Measurements from ENCODE around the gene KANK3. TPM values are rescaled to one million over a fixed set of nuclear protein-coding genes. Genes with fewer than 3 reads are reported as not detected.
"Not testable (repeated sequence)": the region's sequence is repeated elsewhere in the genome, so short reads cannot be mapped to it uniquely, and the experiment has no call there.

Gene KANK3
- total RNA-seq, 2 experiments from 2014 or later = 4.5 to 4.8 TPM

DNA sequence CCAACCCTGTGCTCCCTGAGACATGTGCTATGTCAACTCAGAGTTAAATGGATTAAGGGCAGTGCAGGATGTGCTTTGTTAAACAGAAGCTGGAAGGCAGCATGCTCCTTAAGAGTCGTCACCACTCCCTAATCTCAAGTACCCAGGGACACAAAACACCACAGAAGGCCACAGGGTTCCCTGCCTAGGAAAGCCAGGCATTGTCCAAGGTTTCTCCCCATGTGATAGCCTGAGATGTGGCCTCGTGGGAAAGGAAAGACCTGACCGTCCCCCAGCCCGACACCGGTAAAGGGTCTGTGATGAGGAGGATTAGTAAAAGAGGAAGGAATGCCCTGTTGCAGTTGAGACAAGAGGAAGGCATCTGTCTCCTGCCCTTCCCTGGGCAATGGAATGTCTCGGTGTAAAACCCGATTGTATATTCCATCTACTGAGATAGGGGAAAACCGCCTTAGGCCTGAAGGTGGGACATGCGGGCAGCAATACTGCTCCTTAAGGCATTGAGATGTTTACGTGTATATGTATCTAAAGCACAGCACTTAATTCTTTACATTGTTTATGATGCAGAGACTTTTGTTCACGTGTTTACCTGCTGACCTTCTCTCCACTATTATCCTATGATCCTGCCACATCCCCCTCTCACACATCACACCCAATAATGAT, 28.0 kb downstream of the KANK3 start:
- H3K9me3 Mint-ChIP-seq; DNase-seq; H3K36me3 Mint-ChIP-seq; POLR2A ChIA-PET; H3K27ac Mint-ChIP-seq; ATAC-seq (ENCODE audit: low read depth); H3K4me3 Mint-ChIP-seq; H3K27me3 Mint-ChIP-seq: not testable (repeated sequence)
- peaks cover 13% of the 10 kb centered on the region for H3K4me1 Mint-ChIP-seq

DNA sequence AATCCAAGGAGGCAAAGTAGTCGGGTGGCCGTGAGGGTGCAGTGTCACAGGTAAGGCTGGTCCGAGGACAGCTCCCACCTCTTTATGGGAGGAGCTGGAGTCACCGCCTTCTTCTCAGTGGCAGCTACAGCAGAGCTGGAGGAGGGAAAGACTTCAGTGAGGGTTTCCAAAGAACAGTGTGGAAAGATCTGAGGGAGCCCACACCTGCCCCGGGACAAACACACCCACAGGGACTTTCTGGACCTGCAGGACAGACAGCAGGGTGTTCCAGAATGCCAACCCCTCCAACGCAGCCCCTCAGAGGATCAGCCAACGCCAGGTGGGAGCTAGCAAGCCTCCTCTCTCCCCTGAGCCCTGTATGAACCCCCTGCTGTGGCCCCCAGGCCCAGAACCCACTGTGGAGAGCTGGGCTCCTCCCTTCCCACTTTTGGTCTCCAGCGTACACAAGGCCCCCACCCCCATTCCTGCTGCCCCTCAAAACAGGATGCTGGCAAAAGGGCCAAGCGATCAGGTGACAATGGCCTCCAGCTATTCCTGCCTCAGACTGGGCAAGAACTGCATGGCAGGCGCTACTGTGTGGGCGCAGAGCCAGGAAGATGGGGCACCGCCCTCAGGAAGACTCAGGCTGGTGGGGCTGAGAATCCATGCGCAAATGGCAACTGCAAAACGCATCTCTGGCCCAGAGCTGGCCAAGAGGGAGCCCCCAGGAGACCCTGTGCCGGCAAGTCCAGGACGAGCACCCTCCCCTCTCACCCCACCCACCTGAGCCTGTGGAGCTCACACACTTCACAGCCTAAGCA, 31.4 kb downstream of the KANK3 start:
- ATAC-seq (ENCODE audit: low read depth) (no peak), DNase-seq (no peak)
- Mint-ChIP-seq H3K9me3 (no peaks in the 10 kb centered on the region), H3K4me1 (peaks cover 14% of the 10 kb centered on the region), H3K27ac (no peak overlapping the region), H3K36me3 (peaks cover 10% of the 10 kb centered on the region), H3K4me3 (no peak overlapping the region), H3K27me3 (no peaks in the 10 kb centered on the region)
- POLR2A ChIA-PET = interaction anchor here (1.1 kb wide), 1 partner anchor 10 kb away, joined by 5 read pairs; the partner anchor contains the start of genes NDUFA7 and RPS28

DNA sequence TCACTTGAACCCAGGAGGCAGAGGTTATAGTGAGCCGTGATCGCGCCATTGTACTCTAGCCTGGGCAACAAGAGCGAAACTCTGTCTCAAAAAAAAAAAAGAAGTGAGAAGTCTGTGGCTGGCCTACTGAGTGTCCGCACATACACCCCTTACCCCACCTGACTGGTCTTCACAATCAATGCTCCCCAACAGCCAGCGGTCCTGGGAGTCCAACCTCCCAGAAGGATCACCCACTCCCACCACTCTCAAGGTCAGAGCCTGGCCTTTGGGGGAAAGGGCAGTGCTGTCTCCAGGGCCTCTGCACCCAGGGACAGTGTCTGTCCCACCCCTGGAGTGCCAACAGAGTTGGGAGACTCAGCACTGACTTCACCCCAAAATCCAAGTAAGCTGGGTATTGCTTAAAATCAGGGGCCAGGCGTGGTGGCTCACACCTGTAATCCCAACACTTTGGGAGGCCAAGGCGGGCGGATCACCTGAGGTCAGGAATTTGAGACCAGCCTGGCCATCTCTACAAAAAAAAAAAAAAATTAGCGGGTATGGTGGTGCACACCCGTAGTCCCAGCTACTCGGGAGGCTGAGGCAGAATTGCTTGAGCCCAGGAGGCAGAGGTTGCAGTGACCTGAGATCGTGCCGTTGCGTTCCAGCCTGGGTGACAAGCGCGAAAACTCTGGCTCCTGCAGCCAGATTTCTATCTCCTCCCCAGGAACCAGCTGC, 32.6 kb downstream of the KANK3 start:
- no peak overlapping the region for H3K27ac Mint-ChIP-seq

DNA sequence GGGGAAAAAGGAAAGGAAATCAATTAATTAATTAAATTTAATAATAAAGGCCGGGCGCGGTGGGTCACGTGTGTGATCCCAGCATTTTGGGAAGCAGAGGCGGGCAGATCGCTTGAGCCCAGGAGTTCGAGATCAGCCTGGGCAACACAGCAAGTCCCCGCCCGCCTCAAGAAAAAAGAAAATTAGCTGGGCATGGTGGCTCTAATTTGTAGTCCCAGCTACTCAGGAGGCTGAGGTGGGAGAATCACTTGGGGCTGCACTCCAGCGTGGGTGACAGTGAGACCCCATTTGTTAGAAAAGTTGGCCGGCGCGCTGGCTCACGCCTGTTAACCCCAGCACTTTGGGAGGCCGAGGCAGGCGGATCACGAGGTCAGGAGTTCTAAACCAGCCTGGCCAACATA, 34.2 kb downstream of the KANK3 start:
- no peak for DNase-seq
- H3K9me3 Mint-ChIP-seq = no peaks in the 10 kb centered on the region
- peaks cover 23% of the 10 kb centered on the region for H3K4me1 Mint-ChIP-seq
- peaks cover 9% of the 10 kb centered on the region for H3K36me3 Mint-ChIP-seq
- H3K27me3 Mint-ChIP-seq = no peaks in the 10 kb centered on the region
- no peak for ATAC-seq (ENCODE audit: low read depth)
- POLR2A ChIA-PET = interaction anchor here (1.4 to 2.6 kb wide), 2 partner anchors 12 to 15 kb away, joined by 3 to 9 read pairs; partner anchors contain the start of genes NDUFA7 and RPS28
- peak overlapping the region; percentile 95 for H3K4me3 Mint-ChIP-seq
- H3K27ac Mint-ChIP-seq = peak overlapping the region; percentile 87

More for the DNA sequence above, 32.6 kb downstream of the KANK3 start:
- H3K4me3 Mint-ChIP-seq = no peak overlapping the region
- peaks cover 7% of the 10 kb centered on the region for H3K36me3 Mint-ChIP-seq
- no peaks in the 10 kb centered on the region for H3K27me3 Mint-ChIP-seq
- H3K4me1 Mint-ChIP-seq = peaks cover 19% of the 10 kb centered on the region
- POLR2A ChIA-PET = interaction anchor here (0.9 to 2.6 kb wide), 3 partner anchors 8 to 11 kb away, joined by 3 to 9 read pairs (median 5); partner anchors contain the start of genes NDUFA7 and RPS28
- DNase-seq (no peak), ATAC-seq (ENCODE audit: low read depth) (no peak)
- H3K9me3 Mint-ChIP-seq = no peaks in the 10 kb centered on the region

DNA sequence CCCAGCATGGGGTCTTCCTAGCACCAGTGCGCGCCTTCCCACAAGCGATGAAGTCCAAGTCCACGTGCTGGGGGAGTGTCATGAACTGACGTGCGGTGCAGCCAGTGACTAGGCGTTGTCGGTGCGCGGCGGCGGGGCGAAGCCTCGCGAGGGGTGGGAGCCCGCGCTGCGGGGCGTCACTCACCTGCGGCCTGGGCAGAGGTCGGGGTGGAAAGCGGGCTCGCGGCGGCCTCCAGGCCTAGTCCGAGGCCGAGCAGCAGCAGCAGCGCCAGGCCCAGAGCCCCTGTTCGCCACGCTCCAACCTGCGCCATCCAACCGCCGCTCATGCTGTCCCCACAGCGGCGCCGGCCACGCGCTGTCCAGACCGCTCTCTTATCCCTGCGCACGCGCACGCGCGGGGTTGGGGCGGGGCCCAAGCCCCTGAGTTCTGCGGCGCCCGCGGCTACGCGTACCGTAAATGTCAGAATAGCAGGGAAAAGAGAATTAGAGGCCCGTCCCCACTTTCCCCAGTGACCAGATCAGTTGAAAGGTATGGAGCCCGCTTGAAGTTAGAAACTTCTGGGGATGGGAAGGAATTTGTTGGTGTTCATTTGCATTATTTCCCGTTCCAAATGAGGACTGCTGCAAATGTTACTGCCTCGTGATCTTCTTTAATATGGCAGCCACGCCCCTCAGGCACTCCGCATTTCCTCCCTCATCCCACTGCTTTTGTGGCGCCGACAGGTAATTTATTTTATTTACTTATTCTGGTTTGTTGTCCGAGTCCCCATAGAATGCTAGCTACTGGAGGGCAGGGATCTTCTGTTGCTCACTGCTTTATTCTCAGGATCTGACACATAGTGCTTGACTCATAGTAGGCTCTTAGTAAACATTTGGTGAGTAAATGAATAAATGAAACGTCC, 34.8 kb downstream of the KANK3 start, which contains the start of gene CD320:
Gene CD320 (minus strand): TSS at position 394 of the 902 bp plus-strand sequence. CDS start 68 bp downstream, at position 326.
- Mint-ChIP-seq H3K9me3 (no peaks in the 10 kb centered on the region), H3K36me3 (peaks cover 9% of the 10 kb centered on the region), H3K4me3 (peak within 1 kb of the TSS; percentile 95), H3K27me3 (no peaks in the 10 kb centered on the region), H3K27ac (peak within 1 kb of the TSS; percentile 93), H3K4me1 (peaks cover 23% of the 10 kb centered on the region)
- POLR2A ChIA-PET = interaction anchor here (0.5 to 2.6 kb wide), 4 partner anchors 10 to 27 kb away, joined by 3 to 12 read pairs (median 6); partner anchors contain the start of genes NDUFA7 and RPS28
- peak; percentile 90 for ATAC-seq (ENCODE audit: low read depth)
- DNase-seq = peak; percentile 94

DNA sequence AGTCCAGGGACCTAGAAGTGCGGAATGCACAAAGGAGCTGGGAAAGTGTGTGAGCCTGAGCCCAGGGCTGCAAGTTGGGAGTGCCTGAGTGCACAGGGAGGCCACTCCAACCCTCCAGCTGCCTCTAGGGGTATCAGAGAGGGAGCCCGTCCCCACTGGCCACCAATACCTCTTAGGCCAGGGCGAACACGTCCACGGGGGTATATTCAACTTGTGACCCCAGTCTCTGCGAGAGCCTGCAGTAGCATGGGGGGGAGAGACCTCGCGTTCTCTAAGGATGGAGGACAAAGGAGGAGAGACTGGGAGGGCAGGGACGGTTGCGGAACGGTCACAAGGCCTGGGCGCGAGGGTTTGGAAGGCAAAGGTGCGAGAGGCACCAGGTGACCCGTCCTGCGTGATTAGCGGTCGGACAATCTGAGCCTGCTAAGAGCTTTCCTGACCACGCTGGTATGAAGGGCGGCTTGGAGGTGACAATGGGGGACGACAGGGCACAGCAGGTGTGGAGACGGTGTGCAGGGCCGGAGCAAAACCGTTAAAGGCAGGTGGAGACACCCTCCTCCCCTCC, 35.6 kb downstream of the KANK3 start:
- POLR2A ChIA-PET = interaction anchor here (0.7 to 2.6 kb wide), 5 partner anchors 14 to 166 kb away, joined by 3 to 9 read pairs (median 3); partner anchors contain the start of genes NDUFA7 and RPS28
- Mint-ChIP-seq H3K4me3 (peak overlapping the region; percentile 95), H3K4me1 (peaks cover 23% of the 10 kb centered on the region), H3K9me3 (no peaks in the 10 kb centered on the region), H3K36me3 (peaks cover 9% of the 10 kb centered on the region), H3K27me3 (no peaks in the 10 kb centered on the region), H3K27ac (peak overlapping the region; percentile 93)
- ATAC-seq (ENCODE audit: low read depth) (no peak), DNase-seq (no peak)

DNA sequence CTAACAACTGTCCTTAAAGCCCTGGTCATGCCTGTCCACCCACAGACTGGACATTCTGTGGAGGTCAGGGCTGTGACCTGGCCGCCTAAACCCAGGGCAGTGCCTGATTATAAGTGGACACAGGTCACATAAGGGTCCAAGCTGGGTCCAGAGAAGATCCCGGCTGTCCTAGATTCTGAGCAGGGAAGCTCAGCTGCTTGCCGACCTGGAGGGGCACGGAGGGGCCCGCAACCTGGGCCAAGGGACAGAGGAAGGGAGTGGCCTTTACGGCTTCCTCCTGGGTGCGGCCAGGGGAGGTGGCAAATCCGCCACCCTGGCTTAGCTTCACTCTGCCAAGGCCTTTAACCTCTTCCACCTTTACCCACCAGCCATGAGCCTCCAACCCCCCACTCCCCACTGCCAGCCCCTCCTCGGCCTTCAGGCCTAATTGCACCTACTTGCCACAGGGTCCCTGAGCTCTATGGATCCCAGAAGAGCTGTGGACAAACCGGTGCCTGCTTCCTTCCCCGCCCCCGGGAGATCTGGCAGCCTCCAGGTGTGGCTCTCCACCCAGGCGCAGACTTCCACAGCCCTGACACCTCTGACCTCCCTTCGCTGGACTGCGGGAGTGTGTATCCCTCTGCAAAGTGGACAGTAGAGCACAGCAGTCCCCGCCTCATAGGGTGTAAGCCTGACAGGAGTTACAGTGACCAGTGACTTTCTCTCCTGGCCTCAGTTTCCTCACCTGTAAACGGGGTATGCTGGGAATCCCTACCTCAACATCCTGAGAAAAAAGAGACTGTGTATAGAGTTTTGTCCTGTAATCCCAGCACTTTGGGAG, 36.6 kb downstream of the KANK3 start:
- H3K4me1 Mint-ChIP-seq = peaks cover 23% of the 10 kb centered on the region
- no peak for ATAC-seq (ENCODE audit: low read depth)
- H3K27ac Mint-ChIP-seq = peak overlapping the region; percentile 93
- POLR2A ChIA-PET = interaction anchor here (1.0 kb wide), 1 partner anchor 38 kb away, joined by 3 read pairs; no protein-coding TSS in a partner anchor
- no peaks in the 10 kb centered on the region for H3K27me3 Mint-ChIP-seq
- H3K4me3 Mint-ChIP-seq = peak overlapping the region; percentile 95
- H3K9me3 Mint-ChIP-seq = no peaks in the 10 kb centered on the region
- peaks cover 12% of the 10 kb centered on the region for H3K36me3 Mint-ChIP-seq
- DNase-seq = no peak

DNA sequence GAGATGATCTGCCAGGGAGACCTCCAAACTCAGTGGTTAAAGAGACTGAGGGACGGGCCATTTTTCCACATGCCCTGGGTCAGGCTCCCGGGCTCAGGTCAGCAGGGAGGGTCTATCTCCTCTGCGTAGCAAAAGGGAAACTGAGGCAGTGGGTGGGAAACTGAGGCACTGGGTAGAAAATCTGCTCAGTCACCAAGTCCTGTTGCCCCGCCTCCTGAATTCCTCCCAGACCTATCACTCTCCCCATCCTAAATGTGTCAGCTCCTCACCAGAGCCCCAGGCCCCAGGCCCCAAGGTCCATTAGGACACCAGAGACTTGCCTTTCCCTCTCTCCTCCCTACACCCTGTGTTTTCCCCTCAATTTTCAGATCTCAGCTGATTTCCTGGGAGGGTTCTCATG, 37.3 kb downstream of the KANK3 start:
- no peaks in the 10 kb centered on the region for H3K9me3 Mint-ChIP-seq
- no peak for ATAC-seq (ENCODE audit: low read depth)
- no peaks in the 10 kb centered on the region for H3K27me3 Mint-ChIP-seq
- no peak overlapping the region for H3K27ac Mint-ChIP-seq
- POLR2A ChIA-PET = no interaction called here
- peaks cover 9% of the 10 kb centered on the region for H3K36me3 Mint-ChIP-seq
- peaks cover 23% of the 10 kb centered on the region for H3K4me1 Mint-ChIP-seq
- H3K4me3 Mint-ChIP-seq = no peak overlapping the region
- DNase-seq = no peak

DNA sequence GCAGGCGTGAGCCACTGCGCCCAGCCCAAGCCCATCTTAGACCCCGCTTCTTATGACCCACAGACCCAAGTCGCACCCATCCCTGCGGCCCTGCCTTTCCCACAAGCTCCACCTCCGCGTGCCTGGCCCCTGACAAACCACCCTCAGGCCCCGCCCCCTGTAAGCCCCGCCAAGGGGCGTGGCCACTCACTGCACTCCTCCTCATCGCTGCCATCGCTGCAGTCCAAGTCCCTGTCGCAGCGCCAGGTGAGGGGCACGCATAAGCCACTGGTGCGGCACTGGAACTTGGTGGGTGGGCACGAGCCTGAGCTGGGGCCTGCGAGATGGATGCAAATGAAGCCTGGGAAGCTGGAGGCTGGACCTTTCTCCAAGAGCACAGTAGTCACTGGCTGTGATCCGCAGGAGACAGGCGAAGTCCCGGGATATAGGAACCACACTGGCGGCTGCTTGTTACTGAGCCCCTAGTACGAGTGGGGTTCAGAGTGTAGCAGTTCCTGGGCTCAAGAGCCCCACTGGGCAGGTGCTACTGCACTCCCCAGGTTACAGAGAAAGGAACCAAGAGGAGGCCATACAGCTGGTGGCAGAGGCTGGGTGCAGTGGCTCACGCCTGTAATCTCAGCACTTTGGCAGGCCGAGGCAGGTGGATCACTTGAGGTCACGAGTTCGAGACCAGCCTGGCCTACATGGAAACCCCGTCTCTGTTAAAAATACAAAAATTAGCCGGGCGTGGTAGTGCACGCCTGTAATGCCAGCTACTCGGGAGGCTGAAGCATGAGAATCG, 38.0 kb downstream of the KANK3 start:
- Mint-ChIP-seq H3K4me3 (no peak overlapping the region), H3K27me3 (no peaks in the 10 kb centered on the region), H3K9me3 (no peaks in the 10 kb centered on the region), H3K27ac (no peak overlapping the region), H3K4me1 (peaks cover 23% of the 10 kb centered on the region), H3K36me3 (peaks cover 9% of the 10 kb centered on the region)
- POLR2A ChIA-PET = no interaction called here
- ATAC-seq (ENCODE audit: low read depth) = no peak
- DNase-seq = peak; percentile 38

DNA sequence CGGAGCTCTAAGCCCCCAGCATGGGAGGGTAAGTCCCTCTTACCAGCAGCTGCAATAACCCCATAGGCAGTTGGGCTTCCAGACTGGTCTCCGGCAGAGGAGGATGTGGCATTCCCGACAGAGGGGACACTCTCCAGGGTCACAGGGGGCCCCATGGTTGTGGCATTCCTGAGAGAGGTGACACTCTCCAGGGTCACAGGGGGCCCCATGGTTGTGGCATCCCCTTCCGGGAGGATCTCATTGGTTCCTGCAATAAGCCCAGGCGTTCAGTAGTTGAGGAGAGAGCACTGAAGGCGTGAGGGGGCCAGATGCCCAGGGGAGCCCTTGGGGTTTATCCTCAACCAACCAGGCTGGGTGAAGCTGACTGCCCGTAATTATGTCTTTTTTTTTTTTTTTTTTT, 40.3 kb downstream of the KANK3 start:
- Mint-ChIP-seq H3K4me3 (no peak overlapping the region), H3K9me3 (no peaks in the 10 kb centered on the region), H3K27ac (no peak overlapping the region), H3K27me3 (no peaks in the 10 kb centered on the region), H3K4me1 (peaks cover 19% of the 10 kb centered on the region), H3K36me3 (peaks cover 7% of the 10 kb centered on the region)
- ATAC-seq (ENCODE audit: low read depth) = no peak
- POLR2A ChIA-PET = no interaction called here
- DNase-seq = peak; percentile 21

DNA sequence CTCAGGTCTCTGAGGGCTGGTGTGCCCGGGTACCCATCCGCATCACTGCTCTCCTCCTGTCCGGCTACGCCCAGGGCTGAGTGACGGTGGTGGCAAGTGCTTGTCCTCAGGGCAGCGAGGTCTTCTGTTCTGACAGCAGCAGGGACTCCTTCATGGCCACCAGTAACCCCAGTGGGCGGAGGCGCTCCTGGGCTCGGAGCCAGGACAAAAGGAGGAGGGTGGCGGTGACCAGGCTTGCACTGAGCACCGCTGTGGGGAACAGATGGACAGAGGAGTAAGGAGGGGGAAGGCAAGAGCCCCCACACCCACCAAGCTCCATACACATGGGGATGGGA, 40.7 kb downstream of the KANK3 start:
- Mint-ChIP-seq H3K9me3 (no peaks in the 10 kb centered on the region), H3K4me3 (no peak overlapping the region), H3K36me3 (peaks cover 7% of the 10 kb centered on the region), H3K27ac (no peak overlapping the region), H3K4me1 (peaks cover 16% of the 10 kb centered on the region), H3K27me3 (no peaks in the 10 kb centered on the region)
- POLR2A ChIA-PET = no interaction called here
- no peak for ATAC-seq (ENCODE audit: low read depth)
- DNase-seq = no peak
